HEK293 (cell line): ENCODE data around the gene STAM2.
A peak's percentile ranks its signal among the peaks of the same experiment; 100 is the strongest.

ENCODE experiments used
- BCL11A ChIP-seq: fragments of 450-650 bp; formaldehyde crosslinking; IDR thresholded peaks from 2 replicates; pipeline ENCODE4 v1.5.1; 2016; ENCODE audit warnings: low read depth, missing biosample characterization, missing genetic modification characterization
- GLIS1 ChIP-seq: fragments of 450-650 bp; formaldehyde crosslinking; IDR thresholded peaks from 2 replicates; pipeline ENCODE4 v1.5.1; 2016; ENCODE audit warnings: missing biosample characterization, missing genetic modification characterization
- KLF1 ChIP-seq: fragments of 450-650 bp; formaldehyde crosslinking; IDR thresholded peaks from 2 replicates; pipeline ENCODE4 v1.5.1; 2016; ENCODE audit warnings: missing biosample characterization, missing genetic modification characterization
- MYNN ChIP-seq: fragments of 450-650 bp; formaldehyde crosslinking; IDR thresholded peaks from 2 replicates; pipeline ENCODE4 v1.5.1; 2016; ENCODE audit warnings: missing biosample characterization, missing genetic modification characterization, borderline replicate concordance
- MZF1 ChIP-seq: fragments of 450-650 bp; formaldehyde crosslinking; IDR thresholded peaks from 2 replicates; pipeline ENCODE4 v1.5.1; 2017; ENCODE audit warnings: missing biosample characterization, missing genetic modification characterization, borderline replicate concordance
- OVOL3 ChIP-seq: fragments of 450-650 bp; formaldehyde crosslinking; IDR thresholded peaks from 2 replicates; pipeline ENCODE4 v1.5.1; 2016; ENCODE audit warnings: missing biosample characterization, missing genetic modification characterization
- PRDM1 ChIP-seq: fragments of 450-650 bp; formaldehyde crosslinking; IDR thresholded peaks from 2 replicates; pipeline ENCODE4; 2016; ENCODE audit warnings: missing biosample characterization, missing genetic modification characterization
- SCRT2 ChIP-seq: fragments of 450-650 bp; formaldehyde crosslinking; IDR thresholded peaks from 2 replicates; pipeline ENCODE4 v1.5.1; 2016; ENCODE audit warnings: missing biosample characterization, missing genetic modification characterization
- SETDB1 ChIP-seq: IDR thresholded peaks from one replicate; pipeline ENCODE4 v1.6.1; 2017; ENCODE audit warnings: mild to moderate bottlenecking, low read length, moderate library complexity, mixed read lengths; ENCODE audit not compliant: insufficient read length
- TRIM28 ChIP-seq: IDR thresholded peaks from 2 replicates; pipeline ENCODE4 v1.6.1; 2011; ENCODE audit warnings: low read length, control low read depth, borderline replicate concordance
- YY2 ChIP-seq: fragments of 450-650 bp; formaldehyde crosslinking; IDR thresholded peaks from 2 replicates; pipeline ENCODE4 v1.5.1; 2016; ENCODE audit warnings: missing biosample characterization, missing genetic modification characterization
- ZBTB10 ChIP-seq: fragments of 450-650 bp; formaldehyde crosslinking; IDR thresholded peaks from 2 replicates; pipeline ENCODE4 v1.5.1; 2016; ENCODE audit warnings: missing biosample characterization, missing genetic modification characterization
- ZBTB17 ChIP-seq: fragments of 450-650 bp; formaldehyde crosslinking; IDR thresholded peaks from 2 replicates; pipeline ENCODE4 v1.5.1; 2016; ENCODE audit warnings: missing biosample characterization, missing genetic modification characterization
- ZNF10 ChIP-seq: fragments of 450-650 bp; formaldehyde crosslinking; IDR thresholded peaks from 2 replicates; pipeline ENCODE4 v1.5.1; 2017; ENCODE audit warnings: missing biosample characterization, missing genetic modification characterization
- ZNF140 ChIP-seq: fragments of 450-650 bp; formaldehyde crosslinking; IDR thresholded peaks from 2 replicates; pipeline ENCODE4 v1.5.1; 2016; ENCODE audit warnings: missing biosample characterization, missing genetic modification characterization
- ZNF146 ChIP-seq: fragments of 450-650 bp; formaldehyde crosslinking; IDR thresholded peaks from 2 replicates; pipeline ENCODE4 v1.5.1; 2016; ENCODE audit warnings: missing biosample characterization, missing genetic modification characterization
- ZNF16 ChIP-seq: fragments of 450-650 bp; formaldehyde crosslinking; IDR thresholded peaks from 2 replicates; pipeline ENCODE4 v1.5.1; 2016; ENCODE audit warnings: low read depth, missing biosample characterization, missing genetic modification characterization
- ZNF175 ChIP-seq: fragments of 450-650 bp; formaldehyde crosslinking; IDR thresholded peaks from 2 replicates; pipeline ENCODE4 v1.5.1; 2016; ENCODE audit warnings: missing biosample characterization, missing genetic modification characterization
- ZNF221 ChIP-seq: fragments of 450-650 bp; formaldehyde crosslinking; IDR thresholded peaks from 2 replicates; pipeline ENCODE4 v1.5.1; 2017; ENCODE audit warnings: missing biosample characterization, missing genetic modification characterization, borderline replicate concordance
- ZNF24 ChIP-seq: fragments of 450-650 bp; formaldehyde crosslinking; IDR thresholded peaks from 2 replicates; pipeline ENCODE4 v1.5.1; 2016; ENCODE audit warnings: missing biosample characterization, missing genetic modification characterization
- ZNF266 ChIP-seq: fragments of 450-650 bp; formaldehyde crosslinking; IDR thresholded peaks from 2 replicates; pipeline ENCODE4 v1.5.1; 2016; ENCODE audit warnings: missing biosample characterization, missing genetic modification characterization, low read depth
- ZNF324 ChIP-seq: fragments of 450-650 bp; formaldehyde crosslinking; IDR thresholded peaks from 2 replicates; pipeline ENCODE4 v1.5.1; 2016; ENCODE audit warnings: missing biosample characterization, missing genetic modification characterization
- ZNF366 ChIP-seq: fragments of 450-650 bp; formaldehyde crosslinking; conservative IDR thresholded peaks from 2 replicates; pipeline ENCODE4 v1.5.1; 2016; ENCODE audit warnings: missing biosample characterization, missing genetic modification characterization
- ZNF398 ChIP-seq: fragments of 450-650 bp; formaldehyde crosslinking; IDR thresholded peaks from 2 replicates; pipeline ENCODE4 v1.5.1; 2017; ENCODE audit warnings: missing biosample characterization, missing genetic modification characterization
- ZNF404 ChIP-seq: fragments of 450-650 bp; formaldehyde crosslinking; IDR thresholded peaks from 2 replicates; pipeline ENCODE4 v1.5.1; 2017; ENCODE audit warnings: missing biosample characterization, missing genetic modification characterization
- ZNF423 ChIP-seq: fragments of 450-650 bp; formaldehyde crosslinking; IDR thresholded peaks from 2 replicates; pipeline ENCODE4 v1.5.1; 2016; ENCODE audit warnings: missing biosample characterization, missing genetic modification characterization
- ZNF449 ChIP-seq: fragments of 450-650 bp; formaldehyde crosslinking; IDR thresholded peaks from 2 replicates; pipeline ENCODE4 v1.5.1; 2017; ENCODE audit warnings: missing biosample characterization, mild to moderate bottlenecking, missing genetic modification characterization, moderate library complexity
- ZNF513 ChIP-seq: fragments of 450-650 bp; IDR thresholded peaks from 2 replicates; pipeline ENCODE4 v1.5.1; 2018; ENCODE audit warnings: missing biosample characterization, missing genetic modification characterization
- ZNF549 ChIP-seq: fragments of 450-650 bp; IDR thresholded peaks from 2 replicates; pipeline ENCODE4 v1.5.1; 2018; ENCODE audit warnings: missing biosample characterization, missing genetic modification characterization, mild to moderate bottlenecking, inconsistent platforms, moderate library complexity
- ZNF555 ChIP-seq: fragments of 450-650 bp; formaldehyde crosslinking; conservative IDR thresholded peaks from 2 replicates; pipeline ENCODE4 v1.5.1; 2017; ENCODE audit warnings: missing biosample characterization, mild to moderate bottlenecking, missing genetic modification characterization, inconsistent platforms
- ZNF600 ChIP-seq: fragments of 450-650 bp; formaldehyde crosslinking; IDR thresholded peaks from 2 replicates; pipeline ENCODE4 v1.5.1; 2016; ENCODE audit warnings: missing biosample characterization, missing genetic modification characterization
- ZNF768 ChIP-seq: fragments of 450-650 bp; formaldehyde crosslinking; IDR thresholded peaks from 2 replicates; pipeline ENCODE4 v1.5.1; 2018; ENCODE audit warnings: missing biosample characterization, mild to moderate bottlenecking, missing genetic modification characterization
- ZNF830 ChIP-seq: fragments of 450-650 bp; IDR thresholded peaks from 2 replicates; pipeline ENCODE4 v1.5.0; 2018; ENCODE audit warnings: missing biosample characterization, missing genetic modification characterization, low read depth, mild to moderate bottlenecking, moderate library complexity
- ZSCAN18 ChIP-seq: fragments of 450-650 bp; formaldehyde crosslinking; IDR thresholded peaks from 2 replicates; pipeline ENCODE4 v1.5.1; 2016; ENCODE audit warnings: missing biosample characterization, missing genetic modification characterization

The STAM2 gene

GRCh38 chr2:152097290-152097800 is 78.2 kb downstream of the STAM2 start (continued):
- TF ChIP-seq ZNF768 (tag by site-specific recombination): no peak
- TF ChIP-seq ZNF10 (tag by site-specific recombination): no peak
- TF ChIP-seq GLIS1: no peak
- no peak for TF ChIP-seq ZNF830 (tag by site-specific recombination)
- no peak for TF ChIP-seq ZNF221 (tag by site-specific recombination)
- peak; percentile 68 for TF ChIP-seq ZNF366 (tag by site-specific recombination)
- TF ChIP-seq SETDB1: no peak
- TF ChIP-seq ZNF600 (tag by site-specific recombination): peak; percentile 79
- TF ChIP-seq ZNF24 (tag by site-specific recombination): no peak
- no peak for TF ChIP-seq ZNF555
- no peak for TF ChIP-seq ZNF324 (tag by site-specific recombination)
- no peak for TF ChIP-seq ZNF140 (tag by site-specific recombination)
- no peak for TF ChIP-seq ZNF398 (tag by site-specific recombination)
- TF ChIP-seq YY2 (tag by site-specific recombination): no peak
- TF ChIP-seq ZNF549: no peak
- no peak for TF ChIP-seq ZNF404 (tag by site-specific recombination)
- TF ChIP-seq PRDM1 (tag by site-specific recombination): peak; percentile 97
- TF ChIP-seq ZSCAN18 (tag by site-specific recombination): no peak
- TF ChIP-seq TRIM28: 0 out of 2 replicates have a peak, but pooled peaks have one; percentile 25
- no peak for TF ChIP-seq ZNF513 (tag by site-specific recombination)
- TF ChIP-seq ZNF175 (tag by site-specific recombination): no peak
- 0 out of 2 replicates have a peak, but pooled peaks have one; percentile 21 for TF ChIP-seq KLF1
- TF ChIP-seq MZF1: no peak
- no peak for TF ChIP-seq ZNF423 (tag by site-specific recombination)
- TF ChIP-seq ZNF146 (tag by site-specific recombination): no peak
- no peak for TF ChIP-seq OVOL3 (tag by site-specific recombination)
- no peak for TF ChIP-seq ZNF266 (tag by site-specific recombination)
- no peak for TF ChIP-seq ZNF449
- TF ChIP-seq ZNF16 (tag by site-specific recombination): no peak
- peak; percentile 77 for TF ChIP-seq ZBTB17
- no peak for TF ChIP-seq MYNN (tag by site-specific recombination)
- TF ChIP-seq ZBTB10 (tag by site-specific recombination): no peak
- no peak for TF ChIP-seq SCRT2 (tag by site-specific recombination)
- TF ChIP-seq BCL11A (tag by site-specific recombination): no peak
